Caco-2 (cell line): ENCODE data around the gene CHORDC1. TPM values are rescaled to one million over a fixed set of nuclear protein-coding genes. Genes with fewer than 3 reads are reported as not detected.
A peak's percentile ranks its signal among the peaks of the same experiment; 100 is the strongest.

Source experiments
- BruUV-seq: library from RNA; stranded (reverse); fragments of 400-500 nt; replicated peaks from 2 replicates; lab custom pipeline; 2021; lab: Mats Ljungman, UMichigan
- CTCF ChIA-PET: fragments of 300-600 bp; sonication (Branson Sonifier 250); formaldehyde crosslinking; loops from one replicate; lab custom pipeline; 2022; ENCODE audit warnings: antibody characterized with exemption; lab: Charles Lee
- POLR2A ChIA-PET: fragments of 300-600 bp; sonication (Branson Sonifier 250); formaldehyde crosslinking; loops from one replicate; lab custom pipeline; 2022; ENCODE audit warnings: antibody characterized with exemption; lab: Charles Lee
- DNase-seq, 2 experiments: peaks; one replicate each; pipeline versions ENCODE4 v3.0.0 to v3.0.0-alpha.2; 2020 to 2022
- H3K27me3 ChIP-seq: replicated peaks from 2 replicates; pipeline ENCODE4 v1.6.0; 2011; ENCODE audit warnings: low read length; ENCODE audit not compliant: control insufficient read depth, insufficient read depth
- H3K36me3 ChIP-seq: 2 replicates; pipeline ENCODE4 v1.5.1; 2011; ENCODE audit warnings: low read length; ENCODE audit not compliant: control insufficient read depth, insufficient read depth
- H3K4me1 ChIP-seq: fragments of 250-450 bp; sonication (Bioruptor Pico); 2 replicates; pipeline ENCODE4 v1.5.1; 2020; ENCODE audit warnings: mild to moderate bottlenecking
- H3K4me3 ChIP-seq: 2 replicates; pipeline ENCODE4 v1.5.1; 2011; ENCODE audit warnings: low read depth, mild to moderate bottlenecking, control low read depth, low read length
- H3K9me3 ChIP-seq: fragments of 250-450 bp; sonication (Bioruptor Pico); 2 replicates; pipeline ENCODE4 v1.5.1; 2020; ENCODE audit warnings: mild to moderate bottlenecking, moderate library complexity
- H3K27ac Mint-ChIP-seq: one replicate; pipeline ENCODE4 v1.8.0; 2022; ENCODE audit warnings: mixed read lengths; ENCODE audit not compliant: unreplicated experiment
- H3K27me3 Mint-ChIP-seq: one replicate; pipeline ENCODE4 v1.8.0; 2022; ENCODE audit warnings: mixed read lengths; ENCODE audit not compliant: insufficient read depth, unreplicated experiment
- H3K36me3 Mint-ChIP-seq: one replicate; pipeline ENCODE4 v1.8.0; 2022; ENCODE audit warnings: mild to moderate bottlenecking, mixed read lengths; ENCODE audit not compliant: insufficient read depth, unreplicated experiment
- H3K4me1 Mint-ChIP-seq: one replicate; pipeline ENCODE4 v1.8.0; 2022; ENCODE audit warnings: low read depth, mixed read lengths; ENCODE audit not compliant: unreplicated experiment
- H3K4me3 Mint-ChIP-seq: one replicate; pipeline ENCODE4 v1.8.0; 2022; ENCODE audit warnings: mild to moderate bottlenecking, moderate library complexity, mixed read lengths; ENCODE audit not compliant: unreplicated experiment
- H3K9me3 Mint-ChIP-seq: one replicate; pipeline ENCODE4 v1.8.0; 2022; ENCODE audit warnings: mixed read lengths; ENCODE audit not compliant: unreplicated experiment
- CTCF ChIP-seq, 2 experiments: fragments of 200-600 bp in 1 of 2; IDR thresholded peaks; 1 replicate in 1 of 2; 2 replicates in 1 of 2; pipeline versions ENCODE4 v1.5.1 to v1.8.0; 2011 to 2022; ENCODE audit warnings: antibody characterized with exemption in 1 of 2, control low read depth in 1 of 2, inconsistent platforms in 1 of 2, low read depth in 1 of 2, low read length in 1 of 2, mild to moderate bottlenecking in 1 of 2, moderate library complexity in 1 of 2; ENCODE audit not compliant: insufficient read depth in 1 of 2, severe bottlenecking in 1 of 2, unreplicated experiment in 1 of 2
- intact Hi-C: fragments of 100-400 bp; cut with micrococcal nuclease; formaldehyde crosslinking; loops from one replicate; pipeline ENCODE4 v1.10.0; 2022; ENCODE audit not compliant: unreplicated experiment
- total RNA-seq: library from RNA; stranded (reverse); gene quantifications from 2 replicates; pipeline ENCODE4 v1.2.3, GENCODE V29; 2022

The CHORDC1 gene
- total RNA-seq, 1 experiment from 2014 or later: 194 TPM

GRCh38 chr11:90192869-90193582, 29.8 kb downstream of the CHORDC1 start:
- Histone ChIP-seq H3K27me3 (no peaks in the 10 kb centered on the region), H3K9me3 (no peaks in the 10 kb centered on the region; the same call in 1 of the 2 replicates), H3K4me3 (no peak overlapping the region), H3K4me1 (peaks cover 26% of the 10 kb centered on the region), H3K36me3 (peaks cover 3% of the 10 kb centered on the region)
- H3K36me3 Mint-ChIP-seq: peaks cover 85% of the 10 kb centered on the region
- no peak for TF ChIP-seq CTCF (IDR thresholded peaks at IDR 0.05; ENCODE audit: insufficient read depth in 1 of 2, low read depth in 1 of 2, low read length in 1 of 2, severe bottlenecking in 1 of 2, unreplicated experiment in 1 of 2)
- no peaks in the 10 kb centered on the region for H3K27me3 Mint-ChIP-seq
- H3K4me3 Mint-ChIP-seq: no peak overlapping the region
- ChIA-PET CTCF (no interaction called here), POLR2A (no interaction called here)
- H3K4me1 Mint-ChIP-seq: peaks cover 33% of the 10 kb centered on the region
- no peak for DNase-seq
- intact Hi-C loops: no loop called here
- H3K27ac Mint-ChIP-seq: no peak overlapping the region
- H3K9me3 Mint-ChIP-seq: no peaks in the 10 kb centered on the region
- BruUV-seq: no TSS peak

- CTCF ChIA-PET: no interaction called here
- no TSS peak for BruUV-seq
Measured at GRCh38 chr11:90189011-90189410, 33.8 kb downstream of the CHORDC1 start.

GRCh38 chr11:90187839-90188238, 35.0 kb downstream of the CHORDC1 start:
- TF ChIP-seq CTCF (IDR thresholded peaks at IDR 0.05; ENCODE audit: insufficient read depth in 1 of 2, low read depth in 1 of 2, low read length in 1 of 2, severe bottlenecking in 1 of 2, unreplicated experiment in 1 of 2): no peak
- Mint-ChIP-seq H3K27me3 (no peaks in the 10 kb centered on the region), H3K27ac (no peak overlapping the region), H3K9me3 (no peaks in the 10 kb centered on the region), H3K36me3 (peaks cover 86% of the 10 kb centered on the region), H3K4me3 (no peak overlapping the region), H3K4me1 (peaks cover 20% of the 10 kb centered on the region)
- Histone ChIP-seq H3K27me3 (no peaks in the 10 kb centered on the region), H3K36me3 (peaks cover 8% of the 10 kb centered on the region), H3K4me3 (no peak overlapping the region), H3K9me3 (no peaks in the 10 kb centered on the region; the same call in 1 of the 2 replicates), H3K4me1 (peaks cover 26% of the 10 kb centered on the region)
- ChIA-PET POLR2A (no interaction called here), CTCF (no interaction called here)
- intact Hi-C loops: no loop called here
- DNase-seq: no peak
- BruUV-seq: no TSS peak

More at GRCh38 chr11:90189011-90189410, 33.8 kb downstream of the CHORDC1 start:
- H3K36me3 ChIP-seq: peaks cover 7% of the 10 kb centered on the region
- TF ChIP-seq CTCF (IDR thresholded peaks at IDR 0.05; ENCODE audit: insufficient read depth in 1 of 2, low read depth in 1 of 2, low read length in 1 of 2, severe bottlenecking in 1 of 2, unreplicated experiment in 1 of 2): no peak
- Mint-ChIP-seq H3K36me3 (peaks cover 75% of the 10 kb centered on the region), H3K9me3 (no peaks in the 10 kb centered on the region), H3K4me1 (peaks cover 19% of the 10 kb centered on the region), H3K27ac (peak overlapping the region; percentile 7), H3K4me3 (no peak overlapping the region), H3K27me3 (no peaks in the 10 kb centered on the region)
- H3K9me3 ChIP-seq: no peaks in the 10 kb centered on the region; the same call in 1 of the 2 replicates
- H3K27me3 ChIP-seq: no peaks in the 10 kb centered on the region
- no peak overlapping the region for H3K4me3 ChIP-seq
- intact Hi-C loops: no loop called here
- POLR2A ChIA-PET: no interaction called here
- peaks cover 26% of the 10 kb centered on the region for H3K4me1 ChIP-seq
- DNase-seq: no peak
